HEK293 (cell line): ENCODE results near the gene CATSPERE.
A peak's percentile ranks its signal among the peaks of the same experiment; 100 is the strongest.

ENCODE experiments used
- BCL11A ChIP-seq: fragments of 450-650 bp; formaldehyde crosslinking; IDR thresholded peaks from 2 replicates; pipeline ENCODE4 v1.5.1; 2016; ENCODE audit warnings: low read depth, missing biosample characterization, missing genetic modification characterization
- FEZF1 ChIP-seq: fragments of 450-650 bp; formaldehyde crosslinking; IDR thresholded peaks from 2 replicates; pipeline ENCODE4 v1.5.1; 2016; ENCODE audit warnings: missing biosample characterization, missing genetic modification characterization
- GLI2 ChIP-seq: fragments of 450-650 bp; formaldehyde crosslinking; IDR thresholded peaks from 2 replicates; pipeline ENCODE4; 2017; ENCODE audit warnings: missing biosample characterization, missing genetic modification characterization, low read depth, borderline replicate concordance
- HOXD13 ChIP-seq: sonication (generic); formaldehyde crosslinking; IDR thresholded peaks from 2 replicates; pipeline ENCODE4 v1.8.0; 2022; ENCODE audit warnings: missing genetic modification reagents, borderline replicate concordance
- KLF1 ChIP-seq: fragments of 450-650 bp; formaldehyde crosslinking; IDR thresholded peaks from 2 replicates; pipeline ENCODE4 v1.5.1; 2016; ENCODE audit warnings: missing biosample characterization, missing genetic modification characterization
- KLF16 ChIP-seq: fragments of 450-650 bp; formaldehyde crosslinking; IDR thresholded peaks from 2 replicates; pipeline ENCODE4 v1.5.1; 2017; ENCODE audit warnings: missing biosample characterization, missing genetic modification characterization
- MZF1 ChIP-seq: fragments of 450-650 bp; formaldehyde crosslinking; IDR thresholded peaks from 2 replicates; pipeline ENCODE4 v1.5.1; 2017; ENCODE audit warnings: missing biosample characterization, missing genetic modification characterization, borderline replicate concordance
- OSR2 ChIP-seq: fragments of 450-650 bp; formaldehyde crosslinking; IDR thresholded peaks from 2 replicates; pipeline ENCODE4 v1.5.1; 2016; ENCODE audit warnings: missing biosample characterization, missing genetic modification characterization
- REPIN1 ChIP-seq: fragments of 450-650 bp; formaldehyde crosslinking; IDR thresholded peaks from 2 replicates; pipeline ENCODE4 v1.5.1; 2017; ENCODE audit warnings: missing biosample characterization, missing genetic modification characterization, low read depth
- SP2 ChIP-seq: fragments of 450-650 bp; formaldehyde crosslinking; IDR thresholded peaks from 2 replicates; pipeline ENCODE4 v1.5.1; 2016; ENCODE audit warnings: missing biosample characterization, missing genetic modification characterization
- ZBTB48 ChIP-seq: fragments of 450-650 bp; formaldehyde crosslinking; IDR thresholded peaks from 2 replicates; pipeline ENCODE4 v1.5.1; 2016; ENCODE audit warnings: missing biosample characterization, missing genetic modification characterization
- ZFP41 ChIP-seq: fragments of 450-650 bp; formaldehyde crosslinking; IDR thresholded peaks from 2 replicates; pipeline ENCODE4 v1.5.1; 2016; ENCODE audit warnings: missing biosample characterization, missing genetic modification characterization, borderline replicate concordance
- ZNF133 ChIP-seq: fragments of 450-650 bp; formaldehyde crosslinking; IDR thresholded peaks from 2 replicates; pipeline ENCODE4 v1.5.1; 2016; ENCODE audit warnings: missing biosample characterization, missing genetic modification characterization
- ZNF140 ChIP-seq: fragments of 450-650 bp; formaldehyde crosslinking; IDR thresholded peaks from 2 replicates; pipeline ENCODE4 v1.5.1; 2016; ENCODE audit warnings: missing biosample characterization, missing genetic modification characterization
- ZNF146 ChIP-seq: fragments of 450-650 bp; formaldehyde crosslinking; IDR thresholded peaks from 2 replicates; pipeline ENCODE4 v1.5.1; 2016; ENCODE audit warnings: missing biosample characterization, missing genetic modification characterization
- ZNF175 ChIP-seq: fragments of 450-650 bp; formaldehyde crosslinking; IDR thresholded peaks from 2 replicates; pipeline ENCODE4 v1.5.1; 2016; ENCODE audit warnings: missing biosample characterization, missing genetic modification characterization
- ZNF2 ChIP-seq: fragments of 450-650 bp; formaldehyde crosslinking; IDR thresholded peaks from 2 replicates; pipeline ENCODE4 v1.5.1; 2016; ENCODE audit warnings: missing biosample characterization, missing genetic modification characterization
- ZNF211 ChIP-seq: fragments of 450-650 bp; formaldehyde crosslinking; IDR thresholded peaks from 2 replicates; pipeline ENCODE4 v1.5.1; 2016; ENCODE audit warnings: low read depth, missing biosample characterization, missing genetic modification characterization
- ZNF221 ChIP-seq: fragments of 450-650 bp; formaldehyde crosslinking; IDR thresholded peaks from 2 replicates; pipeline ENCODE4 v1.5.1; 2017; ENCODE audit warnings: missing biosample characterization, missing genetic modification characterization, borderline replicate concordance
- ZNF239 ChIP-seq: fragments of 450-650 bp; formaldehyde crosslinking; IDR thresholded peaks from 2 replicates; pipeline ENCODE4 v1.5.1; 2016; ENCODE audit warnings: missing biosample characterization, missing genetic modification characterization
- ZNF24 ChIP-seq: fragments of 450-650 bp; formaldehyde crosslinking; IDR thresholded peaks from 2 replicates; pipeline ENCODE4 v1.5.1; 2016; ENCODE audit warnings: missing biosample characterization, missing genetic modification characterization
- ZNF324 ChIP-seq: fragments of 450-650 bp; formaldehyde crosslinking; IDR thresholded peaks from 2 replicates; pipeline ENCODE4 v1.5.1; 2016; ENCODE audit warnings: missing biosample characterization, missing genetic modification characterization
- ZNF416 ChIP-seq: fragments of 450-650 bp; formaldehyde crosslinking; IDR thresholded peaks from 2 replicates; pipeline ENCODE4 v1.5.1; 2016; ENCODE audit warnings: missing biosample characterization, missing genetic modification characterization
- ZNF426 ChIP-seq: fragments of 450-650 bp; formaldehyde crosslinking; IDR thresholded peaks from 2 replicates; pipeline ENCODE4 v1.5.1; 2017; ENCODE audit warnings: missing biosample characterization, missing genetic modification characterization, mild to moderate bottlenecking, inconsistent platforms, moderate library complexity
- ZNF501 ChIP-seq: fragments of 450-650 bp; formaldehyde crosslinking; IDR thresholded peaks from 2 replicates; pipeline ENCODE4 v1.5.1; 2016; ENCODE audit warnings: missing biosample characterization, missing genetic modification characterization
- ZNF629 ChIP-seq: fragments of 450-650 bp; formaldehyde crosslinking; IDR thresholded peaks from 2 replicates; pipeline ENCODE4 v1.5.1; 2017; ENCODE audit warnings: missing biosample characterization, missing genetic modification characterization
- ZNF654 ChIP-seq: fragments of 450-650 bp; formaldehyde crosslinking; IDR thresholded peaks from 2 replicates; pipeline ENCODE4 v1.5.1; 2016; ENCODE audit warnings: low read depth, missing biosample characterization, missing genetic modification characterization
- ZNF658 ChIP-seq: fragments of 450-650 bp; formaldehyde crosslinking; IDR thresholded peaks from 2 replicates; pipeline ENCODE4; 2016; ENCODE audit warnings: missing biosample characterization, missing genetic modification characterization
- ZNF660 ChIP-seq: fragments of 450-650 bp; IDR thresholded peaks from 2 replicates; pipeline ENCODE4 v1.5.1; 2018; ENCODE audit warnings: missing biosample characterization, mild to moderate bottlenecking, missing genetic modification characterization
- ZNF664 ChIP-seq: fragments of 450-650 bp; formaldehyde crosslinking; IDR thresholded peaks from 2 replicates; pipeline ENCODE4 v1.5.1; 2016; ENCODE audit warnings: missing biosample characterization, missing genetic modification characterization
- ZNF792 ChIP-seq: fragments of 450-650 bp; formaldehyde crosslinking; IDR thresholded peaks from 2 replicates; pipeline ENCODE4 v1.5.1; 2016; ENCODE audit warnings: missing biosample characterization, missing genetic modification characterization
- ZNF837 ChIP-seq: fragments of 450-650 bp; formaldehyde crosslinking; IDR thresholded peaks from 2 replicates; pipeline ENCODE4 v1.5.1; 2016; ENCODE audit warnings: missing biosample characterization, missing genetic modification characterization
- TF ChIP-seq, protein P1 (sequence below): fragments of 450-650 bp; formaldehyde crosslinking; IDR thresholded peaks from 2 replicates; pipeline ENCODE4 v1.5.1; 2016; ENCODE audit warnings: missing biosample characterization, missing genetic modification characterization
- TF ChIP-seq, protein P2 (sequence below): fragments of 450-650 bp; IDR thresholded peaks from 2 replicates; pipeline ENCODE4 v1.5.1; 2018; ENCODE audit warnings: missing biosample characterization, mild to moderate bottlenecking, missing genetic modification characterization
- TF ChIP-seq, protein P3 (sequence below): fragments of 450-650 bp; formaldehyde crosslinking; IDR thresholded peaks from 2 replicates; pipeline ENCODE4 v1.5.1; 2016; ENCODE audit warnings: missing biosample characterization, missing genetic modification characterization, borderline replicate concordance
- TF ChIP-seq, protein P4 (sequence below): fragments of 450-650 bp; formaldehyde crosslinking; IDR thresholded peaks from 2 replicates; pipeline ENCODE4 v1.5.1; 2016; ENCODE audit warnings: missing biosample characterization, missing genetic modification characterization

Gene CATSPERE

DNA sequence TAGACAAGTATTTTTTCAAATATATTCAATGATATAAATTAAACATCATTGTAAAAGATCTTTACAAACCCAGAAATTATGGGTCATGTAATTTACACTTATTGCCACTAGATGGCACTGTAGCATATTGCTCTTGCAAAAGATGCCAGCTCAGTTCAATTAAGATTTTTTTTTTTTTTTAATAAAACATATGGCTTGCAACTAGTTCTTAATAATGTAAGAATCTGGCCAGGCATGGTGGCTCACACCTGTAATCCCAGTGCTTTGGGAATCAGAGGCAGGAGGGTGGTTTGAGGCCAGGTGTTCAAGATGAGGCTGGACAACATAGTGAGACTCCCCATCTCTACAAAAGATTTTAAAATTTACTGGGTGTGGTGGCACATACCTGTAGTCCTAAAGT, 142.4 kb downstream of the CATSPERE start (continued):
- TF ChIP-seq HOXD13 (CRISPR knock-in tag) (no peak), ZNF324 (tag by site-specific recombination) (no peak), ZNF792 (tag by site-specific recombination) (no peak), REPIN1 (no peak), ZNF501 (tag by site-specific recombination) (no peak), ZNF211 (tag by site-specific recombination) (no peak), ZBTB48 (tag by site-specific recombination) (no peak), KLF16 (no peak), ZNF146 (tag by site-specific recombination) (no peak), ZFP41 (tag by site-specific recombination) (no peak), ZNF629 (0 out of 2 replicates have a peak, but pooled peaks have one; percentile 18), GLI2 (tag by site-specific recombination) (no peak), BCL11A (tag by site-specific recombination) (no peak), OSR2 (tag by site-specific recombination) (no peak), ZNF426 (tag by site-specific recombination) (no peak), ZNF140 (tag by site-specific recombination) (no peak), ZNF221 (no peak), FEZF1 (no peak), ZNF837 (tag by site-specific recombination) (no peak), ZNF654 (tag by site-specific recombination) (peak; percentile 87), ZNF416 (tag by site-specific recombination) (no peak), ZNF660 (tag by site-specific recombination) (peak; percentile 64; the same call in 1 of the 2 replicates), ZNF133 (tag by site-specific recombination) (no peak), MZF1 (tag by site-specific recombination) (no peak), ZNF239 (tag by site-specific recombination) (no peak), SP2 (tag by site-specific recombination) (no peak), ZNF658 (no peak), ZNF2 (tag by site-specific recombination) (no peak), ZNF24 (no peak), KLF1 (tag by site-specific recombination) (no peak), ZNF664 (tag by site-specific recombination) (no peak), ZNF175 (tag by site-specific recombination) (no peak)
- TF ChIP-seq, protein P1, sequence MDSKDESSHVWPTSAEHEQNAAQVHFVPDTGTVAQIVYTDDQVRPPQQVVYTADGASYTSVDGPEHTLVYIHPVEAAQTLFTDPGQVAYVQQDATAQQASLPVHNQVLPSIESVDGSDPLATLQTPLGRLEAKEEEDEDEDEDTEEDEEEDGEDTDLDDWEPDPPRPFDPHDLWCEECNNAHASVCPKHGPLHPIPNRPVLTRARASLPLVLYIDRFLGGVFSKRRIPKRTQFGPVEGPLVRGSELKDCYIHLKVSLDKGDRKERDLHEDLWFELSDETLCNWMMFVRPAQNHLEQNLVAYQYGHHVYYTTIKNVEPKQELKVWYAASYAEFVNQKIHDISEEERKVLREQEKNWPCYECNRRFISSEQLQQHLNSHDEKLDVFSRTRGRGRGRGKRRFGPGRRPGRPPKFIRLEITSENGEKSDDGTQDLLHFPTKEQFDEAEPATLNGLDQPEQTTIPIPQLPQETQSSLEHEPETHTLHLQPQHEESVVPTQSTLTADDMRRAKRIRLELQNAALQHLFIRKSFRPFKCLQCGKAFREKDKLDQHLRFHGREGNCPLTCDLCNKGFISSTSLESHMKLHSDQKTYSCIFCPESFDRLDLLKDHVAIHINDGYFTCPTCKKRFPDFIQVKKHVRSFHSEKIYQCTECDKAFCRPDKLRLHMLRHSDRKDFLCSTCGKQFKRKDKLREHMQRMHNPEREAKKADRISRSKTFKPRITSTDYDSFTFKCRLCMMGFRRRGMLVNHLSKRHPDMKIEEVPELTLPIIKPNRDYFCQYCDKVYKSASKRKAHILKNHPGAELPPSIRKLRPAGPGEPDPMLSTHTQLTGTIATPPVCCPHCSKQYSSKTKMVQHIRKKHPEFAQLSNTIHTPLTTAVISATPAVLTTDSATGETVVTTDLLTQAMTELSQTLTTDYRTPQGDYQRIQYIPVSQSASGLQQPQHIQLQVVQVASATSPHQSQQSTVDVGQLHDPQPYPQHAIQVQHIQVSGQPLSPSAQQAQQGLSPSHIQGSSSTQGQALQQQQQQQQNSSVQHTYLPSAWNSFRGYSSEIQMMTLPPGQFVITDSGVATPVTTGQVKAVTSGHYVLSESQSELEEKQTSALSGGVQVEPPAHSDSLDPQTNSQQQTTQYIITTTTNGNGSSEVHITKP (tag by site-specific recombination), result no peak
- TF ChIP-seq, protein P2, sequence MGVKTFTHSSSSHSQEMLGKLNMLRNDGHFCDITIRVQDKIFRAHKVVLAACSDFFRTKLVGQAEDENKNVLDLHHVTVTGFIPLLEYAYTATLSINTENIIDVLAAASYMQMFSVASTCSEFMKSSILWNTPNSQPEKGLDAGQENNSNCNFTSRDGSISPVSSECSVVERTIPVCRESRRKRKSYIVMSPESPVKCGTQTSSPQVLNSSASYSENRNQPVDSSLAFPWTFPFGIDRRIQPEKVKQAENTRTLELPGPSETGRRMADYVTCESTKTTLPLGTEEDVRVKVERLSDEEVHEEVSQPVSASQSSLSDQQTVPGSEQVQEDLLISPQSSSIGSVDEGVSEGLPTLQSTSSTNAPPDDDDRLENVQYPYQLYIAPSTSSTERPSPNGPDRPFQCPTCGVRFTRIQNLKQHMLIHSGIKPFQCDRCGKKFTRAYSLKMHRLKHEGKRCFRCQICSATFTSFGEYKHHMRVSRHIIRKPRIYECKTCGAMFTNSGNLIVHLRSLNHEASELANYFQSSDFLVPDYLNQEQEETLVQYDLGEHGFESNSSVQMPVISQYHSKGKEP (tag by site-specific recombination), result no peak
- TF ChIP-seq, protein P3, sequence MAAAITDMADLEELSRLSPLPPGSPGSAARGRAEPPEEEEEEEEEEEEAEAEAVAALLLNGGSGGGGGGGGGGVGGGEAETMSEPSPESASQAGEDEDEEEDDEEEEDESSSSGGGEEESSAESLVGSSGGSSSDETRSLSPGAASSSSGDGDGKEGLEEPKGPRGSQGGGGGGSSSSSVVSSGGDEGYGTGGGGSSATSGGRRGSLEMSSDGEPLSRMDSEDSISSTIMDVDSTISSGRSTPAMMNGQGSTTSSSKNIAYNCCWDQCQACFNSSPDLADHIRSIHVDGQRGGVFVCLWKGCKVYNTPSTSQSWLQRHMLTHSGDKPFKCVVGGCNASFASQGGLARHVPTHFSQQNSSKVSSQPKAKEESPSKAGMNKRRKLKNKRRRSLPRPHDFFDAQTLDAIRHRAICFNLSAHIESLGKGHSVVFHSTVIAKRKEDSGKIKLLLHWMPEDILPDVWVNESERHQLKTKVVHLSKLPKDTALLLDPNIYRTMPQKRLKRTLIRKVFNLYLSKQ (tag by site-specific recombination), result no peak
- TF ChIP-seq, protein P4, sequence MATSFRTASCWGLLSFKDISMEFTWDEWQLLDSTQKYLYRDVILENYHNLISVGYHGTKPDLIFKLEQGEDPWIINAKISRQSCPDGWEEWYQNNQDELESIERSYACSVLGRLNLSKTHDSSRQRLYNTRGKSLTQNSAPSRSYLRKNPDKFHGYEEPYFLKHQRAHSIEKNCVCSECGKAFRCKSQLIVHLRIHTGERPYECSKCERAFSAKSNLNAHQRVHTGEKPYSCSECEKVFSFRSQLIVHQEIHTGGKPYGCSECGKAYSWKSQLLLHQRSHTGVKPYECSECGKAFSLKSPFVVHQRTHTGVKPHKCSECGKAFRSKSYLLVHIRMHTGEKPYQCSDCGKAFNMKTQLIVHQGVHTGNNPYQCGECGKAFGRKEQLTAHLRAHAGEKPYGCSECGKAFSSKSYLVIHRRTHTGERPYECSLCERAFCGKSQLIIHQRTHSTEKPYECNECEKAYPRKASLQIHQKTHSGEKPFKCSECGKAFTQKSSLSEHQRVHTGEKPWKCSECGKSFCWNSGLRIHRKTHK, result no peak
